HG02623 (cell line): ENCODE measurements around the gene DKK1.
A peak's percentile ranks its signal among the peaks of the same experiment; 100 is the strongest.

Source experiments
- ATAC-seq: cut with Tn5 transposase; IDR thresholded peaks from one replicate; pipeline ENCODE4 v1.9.1; 2021; ENCODE audit warnings: moderate library complexity; ENCODE audit not compliant: unreplicated experiment

DKK1 gene, protein sequence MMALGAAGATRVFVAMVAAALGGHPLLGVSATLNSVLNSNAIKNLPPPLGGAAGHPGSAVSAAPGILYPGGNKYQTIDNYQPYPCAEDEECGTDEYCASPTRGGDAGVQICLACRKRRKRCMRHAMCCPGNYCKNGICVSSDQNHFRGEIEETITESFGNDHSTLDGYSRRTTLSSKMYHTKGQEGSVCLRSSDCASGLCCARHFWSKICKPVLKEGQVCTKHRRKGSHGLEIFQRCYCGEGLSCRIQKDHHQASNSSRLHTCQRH

DNA sequence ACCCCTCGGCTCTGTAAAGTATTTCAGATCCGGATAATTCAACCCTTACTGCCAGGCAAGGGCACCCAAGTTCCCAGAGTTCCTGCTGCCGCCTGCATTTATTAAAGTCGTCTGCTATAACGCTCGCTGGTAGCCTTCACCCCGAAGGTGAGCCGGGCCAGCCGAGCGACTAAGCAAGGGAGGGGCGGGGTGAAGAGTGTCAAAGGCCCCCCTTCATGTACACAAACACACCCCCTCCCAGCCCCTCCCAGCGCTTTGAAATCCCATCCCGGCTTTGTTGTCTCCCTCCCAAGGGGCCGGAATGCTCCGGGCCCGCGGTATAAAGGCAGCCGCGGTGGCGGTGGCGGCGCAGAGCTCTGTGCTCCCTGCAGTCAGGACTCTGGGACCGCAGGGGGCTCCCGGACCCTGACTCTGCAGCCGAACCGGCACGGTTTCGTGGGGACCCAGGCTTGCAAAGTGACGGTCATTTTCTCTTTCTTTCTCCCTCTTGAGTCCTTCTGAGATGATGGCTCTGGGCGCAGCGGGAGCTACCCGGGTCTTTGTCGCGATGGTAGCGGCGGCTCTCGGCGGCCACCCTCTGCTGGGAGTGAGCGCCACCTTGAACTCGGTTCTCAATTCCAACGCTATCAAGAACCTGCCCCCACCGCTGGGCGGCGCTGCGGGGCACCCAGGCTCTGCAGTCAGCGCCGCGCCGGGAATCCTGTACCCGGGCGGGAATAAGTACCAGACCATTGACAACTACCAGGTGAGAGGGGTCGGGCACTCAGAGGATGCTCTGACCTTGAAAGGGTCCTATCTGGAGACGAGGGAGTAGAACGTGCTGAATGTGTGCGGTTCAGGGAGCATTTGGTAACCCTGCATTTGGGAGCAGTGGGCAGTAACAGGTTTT is at the start of gene DKK1:
Gene DKK1, plus strand, starts transcription at position 349 of the 889 bp plus-strand sequence. Its CDS starts 154 bp downstream, at position 503.
- ATAC-seq, result no peak

DNA sequence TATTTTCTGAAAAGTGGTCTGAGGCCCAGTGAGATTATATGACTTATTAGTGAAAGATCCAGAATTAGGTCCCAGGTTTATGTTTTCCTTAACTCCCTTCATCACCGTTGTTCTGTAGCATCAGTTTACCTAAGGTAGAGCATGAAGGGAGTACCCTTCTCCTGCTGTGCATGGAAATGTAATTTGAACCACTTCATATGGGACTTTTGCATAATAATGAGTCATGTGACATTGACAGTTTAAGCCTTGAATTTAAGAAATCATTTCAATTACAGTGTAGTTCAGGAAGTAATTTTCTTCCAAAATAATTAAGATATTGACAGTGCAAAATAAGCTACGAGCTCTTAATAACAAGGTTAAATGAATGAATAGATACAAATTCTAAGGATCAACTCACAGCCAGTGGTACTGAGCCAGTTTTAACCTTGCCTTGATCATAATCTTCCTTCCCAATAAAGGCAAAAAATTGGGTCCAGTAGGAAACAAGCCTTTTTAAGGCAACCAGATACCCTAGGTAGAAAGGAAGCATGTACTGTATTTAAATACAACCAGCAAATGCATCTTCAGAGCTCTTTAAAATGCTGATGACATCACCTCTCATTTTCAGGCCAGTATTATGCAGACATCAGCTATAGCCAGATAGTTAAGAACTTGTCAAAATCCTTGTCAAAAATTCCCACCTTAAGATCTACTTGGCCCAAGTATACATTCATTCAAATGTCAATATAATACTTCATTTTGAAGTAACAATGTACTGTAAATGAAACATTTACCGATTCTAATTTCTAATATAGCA is 48.8 kb upstream of the DKK1 start:
- no peak for ATAC-seq

DNA sequence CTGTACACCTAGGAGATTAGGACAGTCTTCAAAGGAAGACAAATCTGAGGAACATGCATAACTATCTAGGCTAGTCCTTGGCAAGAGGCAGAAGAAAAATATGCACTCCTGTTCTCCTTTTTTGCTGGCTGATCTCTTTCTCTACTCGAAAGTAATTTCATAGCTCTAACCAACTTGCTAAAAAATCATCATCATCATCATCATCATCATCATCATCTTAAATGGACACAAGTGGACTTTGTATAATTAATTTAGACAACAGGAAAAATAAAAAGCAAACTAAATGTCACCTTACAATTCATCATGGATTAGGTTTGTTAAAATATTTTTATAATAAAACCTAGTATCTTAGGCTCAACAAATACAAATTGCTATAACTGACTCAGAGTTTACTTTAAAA is 47.2 kb upstream of the DKK1 start:
- no peak for ATAC-seq

DNA sequence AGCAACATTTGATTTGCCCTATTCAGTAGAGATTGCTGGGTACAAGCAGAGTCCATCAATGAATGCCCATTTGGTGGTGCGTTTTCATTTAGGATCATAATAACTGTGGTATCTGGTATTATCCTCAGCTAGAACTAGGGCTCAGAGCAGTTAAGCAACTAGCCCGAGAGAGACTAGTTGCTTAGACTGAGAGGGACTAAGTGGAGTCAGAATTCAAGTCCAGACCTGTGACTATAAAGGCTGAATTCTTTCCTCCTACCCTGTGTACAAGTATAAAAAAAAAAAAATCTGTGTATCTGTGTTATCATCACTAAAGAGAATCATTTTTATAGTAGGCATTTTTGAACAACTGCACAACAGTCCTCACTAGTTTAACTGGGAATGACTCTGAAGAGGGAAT is 45.3 kb upstream of the DKK1 start:
- no peak for ATAC-seq

DNA sequence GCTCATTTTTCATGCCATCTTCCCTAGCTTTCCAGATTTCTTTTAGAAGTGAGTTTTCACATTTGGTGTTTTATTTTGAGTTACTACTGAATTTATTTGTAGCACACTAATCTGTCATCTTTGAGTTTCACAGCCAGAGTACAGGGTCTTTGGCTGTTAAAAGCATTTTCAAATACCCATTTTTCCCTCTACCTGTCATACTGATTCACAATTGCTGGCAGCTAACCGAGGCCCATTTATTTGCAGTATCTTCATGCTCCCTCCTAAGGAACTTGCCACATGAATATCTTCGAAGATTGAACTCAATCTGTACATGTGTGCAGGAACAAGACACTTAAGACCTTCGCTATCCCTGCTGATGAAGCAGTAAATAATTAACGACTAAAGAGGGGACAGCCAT is 44.8 kb upstream of the DKK1 start:
- ATAC-seq, result no peak

DNA sequence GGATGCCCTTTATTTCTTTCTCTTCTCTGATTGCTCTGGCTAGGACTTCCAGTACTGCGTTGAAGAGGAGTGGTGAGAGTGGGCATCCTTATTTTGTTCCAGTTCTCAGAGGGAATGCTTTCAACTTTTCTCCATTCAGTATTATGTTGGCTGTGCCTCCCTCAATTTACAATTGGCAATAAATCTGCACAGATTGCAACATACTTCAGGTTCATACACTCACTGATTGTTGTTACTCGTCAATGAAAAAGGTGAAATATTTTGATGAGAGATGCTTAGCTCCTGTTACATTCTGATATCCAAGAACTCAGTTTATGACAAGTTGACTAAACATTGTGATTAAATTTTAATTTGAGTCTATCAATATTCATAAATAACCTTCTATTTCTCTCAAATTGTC is 37.9 kb upstream of the DKK1 start:
- no peak for ATAC-seq

DNA sequence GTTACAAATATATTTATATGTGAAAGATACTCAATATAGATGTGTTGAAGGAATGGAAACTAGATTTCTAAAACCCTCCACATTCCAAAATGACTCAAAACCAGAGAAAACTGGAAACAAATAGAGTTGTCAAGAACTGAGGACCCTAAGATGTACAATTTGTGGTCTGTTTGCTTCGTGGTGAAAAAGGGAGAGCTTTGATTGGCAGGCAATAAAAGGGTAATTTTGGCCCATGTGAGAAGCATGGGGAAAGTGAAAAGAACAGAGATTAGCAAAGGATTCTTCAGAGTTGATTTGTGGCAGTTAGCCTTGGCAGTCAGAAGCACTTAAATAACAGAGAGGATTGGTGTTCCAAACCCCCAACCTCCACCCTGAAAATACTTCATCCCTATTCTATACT is 37.1 kb upstream of the DKK1 start:
- no peak for ATAC-seq

DNA sequence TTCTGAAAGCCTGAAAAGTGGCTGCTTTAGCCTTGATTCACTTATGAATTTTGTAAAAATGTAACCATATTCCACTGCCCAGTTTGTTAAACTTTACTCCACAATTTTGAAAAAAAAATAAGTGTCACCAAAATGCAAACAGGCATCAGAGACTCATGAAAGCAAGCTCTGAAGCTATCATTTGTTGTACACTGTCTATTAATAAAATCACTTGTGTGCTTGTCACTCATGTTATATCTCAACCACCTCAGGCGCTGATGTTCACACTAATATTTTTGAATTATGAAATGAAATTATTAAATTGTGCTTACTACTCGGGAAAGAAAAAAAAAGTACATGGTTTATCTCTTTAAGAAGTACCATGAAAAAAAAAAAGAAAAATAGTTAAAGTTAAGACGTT is 34.5 kb upstream of the DKK1 start:
- ATAC-seq, result no peak

DNA sequence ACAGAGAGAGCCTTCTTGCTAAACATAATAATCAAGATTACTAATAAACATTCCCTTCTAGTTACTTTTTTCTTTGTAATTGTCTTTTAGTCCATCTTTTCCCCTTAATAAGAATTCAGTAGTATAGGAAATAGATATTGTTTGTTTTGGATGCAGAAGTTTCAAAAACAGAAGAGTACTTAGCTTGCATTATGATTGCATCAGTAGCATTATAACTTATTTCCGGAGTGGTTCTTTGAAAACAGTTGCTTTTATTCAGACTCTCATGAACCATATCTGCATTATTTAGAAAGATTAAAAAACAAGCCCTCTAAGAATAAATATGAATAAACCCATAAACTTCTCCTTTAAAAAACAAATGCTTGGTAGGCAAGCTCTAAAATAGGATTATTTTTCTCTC is 34.0 kb upstream of the DKK1 start:
- ATAC-seq, result no peak

DNA sequence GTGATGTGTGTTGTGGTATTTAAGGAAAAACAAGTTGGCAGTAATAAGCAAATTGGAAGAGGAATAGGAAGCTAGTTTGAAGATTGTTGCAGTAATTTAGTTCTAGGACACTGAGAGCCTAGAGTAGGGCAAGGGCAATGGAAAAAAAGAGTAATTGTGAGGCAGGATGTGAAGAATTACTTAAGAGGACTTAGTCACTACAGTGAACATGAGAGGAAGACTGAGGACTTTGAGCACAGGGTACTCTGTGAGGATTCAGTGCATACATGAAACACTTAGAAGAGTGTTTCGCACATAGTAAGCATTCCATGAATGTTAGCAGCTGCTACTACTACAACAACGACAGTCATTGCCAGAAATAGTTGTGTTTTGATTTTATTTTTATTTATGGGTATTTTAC is 30.9 kb upstream of the DKK1 start:
- no peak for ATAC-seq

DNA sequence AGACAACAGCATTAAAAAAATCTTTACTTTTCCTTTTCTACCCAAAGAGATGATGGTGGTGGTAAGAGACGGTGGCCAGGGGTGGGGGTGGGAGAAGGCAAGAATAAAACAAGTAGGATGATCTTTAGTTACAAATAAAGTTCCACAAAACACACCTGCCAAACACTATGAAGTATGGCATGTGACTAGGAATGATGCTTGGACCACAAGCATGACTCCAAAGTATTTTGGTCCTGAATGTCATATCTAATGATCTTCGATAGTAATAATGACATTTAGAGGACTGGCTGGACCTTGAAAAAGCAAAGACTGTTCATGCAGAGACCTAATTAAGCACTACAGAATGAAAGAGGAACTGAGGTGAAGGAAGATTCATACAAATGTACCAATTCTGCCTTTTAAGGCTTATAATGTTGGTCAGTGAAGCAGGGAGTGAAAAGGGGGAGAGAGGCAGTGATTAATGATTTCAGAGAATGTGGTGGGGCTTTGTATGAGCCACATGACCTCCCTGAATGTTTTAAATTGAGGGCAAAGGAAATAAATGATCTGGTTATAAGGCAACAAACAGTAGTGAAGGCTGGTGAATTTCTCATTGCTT is 29.6 kb upstream of the DKK1 start:
- peak; percentile 53 for ATAC-seq

DNA sequence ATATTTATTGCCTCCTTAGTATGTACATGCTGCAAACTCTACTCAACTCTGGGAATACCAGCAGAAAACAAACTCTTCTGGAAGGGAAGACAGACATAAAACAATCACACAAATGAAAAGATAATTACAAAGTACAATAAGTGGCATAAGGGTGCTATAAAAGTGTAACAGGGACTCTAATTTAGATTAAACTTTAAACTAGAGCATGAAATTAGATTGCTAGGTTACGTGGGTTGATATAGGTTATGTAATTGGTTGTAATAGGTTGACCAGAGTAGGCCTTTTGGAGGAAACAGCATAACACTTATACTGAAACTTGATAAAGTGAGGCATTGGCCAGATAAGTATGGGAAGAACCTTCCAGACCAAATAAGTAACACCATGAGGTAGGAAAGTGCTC is 26.2 kb upstream of the DKK1 start:
- no peak for ATAC-seq

DNA sequence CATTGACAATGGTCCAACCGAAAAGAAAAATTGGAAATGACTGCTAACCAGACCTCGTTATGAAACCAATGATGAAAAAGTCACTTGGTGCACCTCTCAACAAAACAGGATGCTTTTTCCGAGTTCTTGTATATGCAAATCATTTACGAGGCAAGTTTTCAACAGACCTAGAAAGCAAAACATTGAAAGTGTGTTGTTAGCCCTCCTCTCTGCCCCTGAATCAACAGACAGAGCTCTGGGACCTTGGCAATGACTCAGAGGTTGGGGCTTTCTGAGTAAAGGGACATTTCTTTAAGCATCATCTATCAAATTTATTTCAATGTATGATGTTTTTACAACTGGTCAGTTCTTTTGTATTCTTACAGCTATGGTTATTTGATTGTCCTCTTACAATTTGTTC is 16.3 kb upstream of the DKK1 start:
- no peak for ATAC-seq

DNA sequence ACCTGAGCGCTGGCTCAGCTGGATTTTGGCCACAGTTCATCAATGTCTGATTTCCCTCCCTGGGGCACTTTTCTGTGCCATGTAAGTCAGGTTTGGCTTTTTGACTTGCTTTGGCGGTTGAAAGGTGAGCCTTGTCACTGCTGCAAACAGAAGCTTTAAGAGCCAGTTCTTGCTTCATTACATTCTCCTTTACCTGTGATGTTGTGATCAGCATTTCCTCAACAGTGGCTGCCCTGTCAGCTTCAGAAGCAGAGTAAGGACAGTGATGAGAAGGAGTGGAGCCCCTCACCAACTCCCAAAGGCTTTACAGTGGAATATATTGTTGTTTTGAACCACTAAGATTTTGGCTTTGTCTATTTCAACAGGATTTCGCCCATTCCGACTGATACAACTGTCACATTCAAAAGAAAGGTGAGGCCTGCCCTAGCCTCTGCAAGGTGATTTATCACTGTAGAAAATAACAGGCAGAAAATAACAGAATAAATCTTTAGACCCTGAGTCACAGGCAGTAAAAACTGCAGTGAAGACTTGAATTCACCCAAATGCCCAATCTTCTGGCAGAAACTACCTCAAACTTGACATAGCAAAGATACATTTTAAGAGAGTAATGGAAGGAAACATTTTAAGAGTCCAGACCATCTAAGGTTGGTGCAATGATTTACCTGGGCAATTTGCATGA is 13.3 kb upstream of the DKK1 start:
- ATAC-seq, result no peak

DNA sequence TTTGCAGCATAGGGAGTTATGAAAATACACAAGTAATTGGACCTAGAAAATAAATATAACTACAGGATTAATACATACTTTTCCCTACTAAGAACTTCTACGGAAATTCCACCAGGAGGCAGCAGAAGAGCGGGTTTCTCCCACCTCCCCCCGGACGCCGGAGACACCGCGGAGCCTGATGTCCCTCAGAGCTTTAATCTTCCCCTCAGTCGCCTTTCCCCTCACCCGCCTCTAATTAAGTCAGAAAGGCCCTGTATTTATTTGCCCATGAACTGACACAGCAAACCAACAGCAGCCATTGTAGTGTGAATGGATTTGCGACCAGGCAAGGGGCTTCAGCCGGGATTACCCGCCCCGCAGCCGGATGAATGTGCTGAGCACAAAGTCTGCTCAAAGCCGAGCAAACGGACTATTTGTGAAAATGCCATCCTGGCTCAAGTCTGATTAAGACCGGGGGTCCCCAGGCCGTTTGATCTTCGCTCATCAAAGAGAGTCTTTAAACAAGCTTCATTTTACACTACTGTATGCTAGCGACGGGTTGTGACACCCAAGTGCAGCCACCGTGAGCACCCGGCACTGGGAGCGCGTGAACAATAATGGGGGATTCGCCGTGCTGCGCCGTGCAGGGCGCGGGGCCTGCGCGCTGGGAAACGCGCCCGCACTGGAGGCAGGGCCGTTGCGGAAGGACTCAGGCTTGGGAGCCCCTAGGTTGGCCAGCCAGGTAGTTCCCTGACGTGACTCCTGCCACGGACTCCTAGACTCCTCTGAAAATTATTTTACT is 5.6 kb upstream of the DKK1 start:
- ATAC-seq, result peak; percentile 93

DNA sequence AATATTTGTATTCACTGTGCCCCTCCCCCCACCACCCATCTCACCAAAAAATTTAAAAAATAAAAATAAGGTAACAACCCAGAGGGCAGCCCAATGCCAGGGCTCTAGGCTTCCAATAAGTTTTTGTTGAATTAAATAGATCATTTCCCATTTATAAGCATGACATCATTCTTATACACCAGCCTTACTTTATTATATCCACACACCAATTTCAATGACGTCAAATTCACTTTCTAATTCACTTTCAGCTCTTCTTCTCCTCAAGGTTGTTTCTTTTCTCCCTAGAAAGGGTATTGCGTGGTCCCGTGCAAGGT is 1.2 kb upstream of the DKK1 start:
- no peak for ATAC-seq

DNA sequence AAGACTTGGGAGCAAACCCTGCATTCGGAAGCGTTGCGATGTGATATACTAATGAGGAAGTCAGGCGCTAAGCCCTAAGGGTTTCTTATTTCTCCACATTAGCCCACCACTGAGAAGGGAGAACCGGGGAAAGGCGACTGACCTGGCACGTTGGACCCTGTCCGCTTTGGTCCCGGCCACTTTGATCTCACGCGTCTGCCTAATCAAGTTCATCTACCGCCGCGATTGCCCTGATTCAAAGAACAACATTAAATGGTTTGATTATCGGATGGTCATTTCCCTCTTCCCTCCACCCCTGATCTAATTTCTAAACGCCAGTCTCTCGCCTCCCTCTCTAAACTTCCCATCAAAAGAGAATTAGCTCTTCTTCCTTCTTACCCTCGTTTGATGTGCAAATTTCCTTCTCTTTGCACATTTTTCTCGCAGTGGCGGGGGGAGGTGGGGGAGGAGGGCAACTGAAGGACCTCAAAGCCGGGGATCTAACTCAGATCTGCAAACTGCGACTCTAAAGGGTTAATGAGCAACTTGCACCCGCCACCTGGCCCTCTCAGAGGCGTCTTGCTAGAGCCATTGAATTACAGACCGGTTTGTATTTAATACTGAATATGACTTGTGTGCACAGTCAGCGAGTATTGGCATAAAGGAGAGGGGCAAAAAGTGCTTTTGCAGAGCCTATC is 687 bp upstream of the DKK1 start:
- ATAC-seq, result no peak

DNA sequence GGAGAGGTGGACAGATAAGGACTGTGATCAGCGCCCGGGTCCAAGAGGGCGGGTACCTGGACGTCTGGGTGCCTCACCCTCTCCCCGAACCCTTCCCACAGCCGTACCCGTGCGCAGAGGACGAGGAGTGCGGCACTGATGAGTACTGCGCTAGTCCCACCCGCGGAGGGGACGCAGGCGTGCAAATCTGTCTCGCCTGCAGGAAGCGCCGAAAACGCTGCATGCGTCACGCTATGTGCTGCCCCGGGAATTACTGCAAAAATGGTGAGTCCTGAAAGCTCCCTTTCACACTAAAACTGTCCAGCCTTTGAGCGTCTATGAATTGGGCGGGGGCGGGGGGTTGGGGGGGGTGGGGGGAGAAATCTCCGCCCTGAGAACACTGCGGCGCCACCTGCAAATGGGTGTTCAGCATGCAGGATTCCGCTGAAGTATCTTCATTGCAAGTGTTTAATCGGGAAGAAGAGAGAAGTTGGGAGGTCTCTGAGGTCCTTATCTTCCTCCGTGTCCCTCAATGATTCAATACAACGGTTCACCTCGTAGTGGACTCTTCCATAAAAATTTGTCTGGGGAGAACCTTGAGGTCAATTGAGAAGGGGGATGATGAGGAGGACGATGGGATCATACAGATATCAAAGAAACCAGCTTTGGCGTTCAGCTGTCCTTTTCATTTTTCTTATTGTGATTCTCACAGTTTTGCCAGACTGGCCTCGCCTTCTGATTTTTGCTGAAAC is 906 bp downstream of the DKK1 start:
- no peak for ATAC-seq

DNA sequence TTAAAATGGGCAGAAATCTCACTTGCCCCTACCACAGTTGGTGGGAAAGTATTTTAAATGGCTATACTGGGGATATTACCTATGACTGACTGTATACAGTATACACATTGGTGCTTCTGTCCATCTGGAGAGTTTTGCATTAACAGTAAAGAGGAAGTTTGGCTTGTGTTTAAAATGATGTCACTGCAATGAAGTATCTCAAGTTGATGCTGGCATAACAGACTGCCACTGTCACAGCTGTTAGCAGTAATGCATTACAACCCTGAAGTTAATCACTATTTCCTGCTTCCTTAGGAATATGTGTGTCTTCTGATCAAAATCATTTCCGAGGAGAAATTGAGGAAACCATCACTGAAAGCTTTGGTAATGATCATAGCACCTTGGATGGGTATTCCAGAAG is 1.9 kb downstream of the DKK1 start:
- no peak for ATAC-seq
